HepG2 (cell line): ENCODE data around the gene FAF1. TPM values are rescaled to one million over a fixed set of nuclear protein-coding genes. Genes with fewer than 3 reads are reported as not detected.

Experiments
- ATRX ChIP-seq: sonication (generic); formaldehyde crosslinking; IDR thresholded peaks from 2 replicates; pipeline ENCODE4 v1.4.0; 2020; ENCODE audit warnings: missing genetic modification reagents, borderline replicate concordance
- BCL6 ChIP-seq: IDR thresholded peaks from 2 replicates; pipeline ENCODE4 v1.6.1; 2016; ENCODE audit warnings: missing genetic modification reagents, missing compliant biosample characterization
- CENPX ChIP-seq: sonication (generic); formaldehyde crosslinking; IDR thresholded peaks from 2 replicates; pipeline ENCODE4 v1.9.0; 2021; ENCODE audit warnings: mild to moderate bottlenecking, missing genetic modification reagents, moderate library complexity
- FOSL1 ChIP-seq: sonication (generic); formaldehyde crosslinking; IDR thresholded peaks from 2 replicates; pipeline ENCODE4 v1.9.0; 2021; ENCODE audit warnings: missing genetic modification reagents, borderline replicate concordance
- GFI1 ChIP-seq: sonication (generic); formaldehyde crosslinking; IDR thresholded peaks from 2 replicates; pipeline ENCODE4 v1.5.0; 2020; ENCODE audit warnings: missing genetic modification reagents, mild to moderate bottlenecking, borderline replicate concordance
- MIER3 ChIP-seq: IDR thresholded peaks from 2 replicates; pipeline ENCODE4 v1.6.1; 2016; ENCODE audit warnings: missing compliant biosample characterization, borderline replicate concordance
- PHF5A ChIP-seq: IDR thresholded peaks from one replicate; pipeline ENCODE4 v1.6.1; 2018; ENCODE audit warnings: low read depth, missing genetic modification reagents; ENCODE audit not compliant: unreplicated experiment
- SIX4 ChIP-seq: sonication (generic); formaldehyde crosslinking; IDR thresholded peaks from 2 replicates; pipeline ENCODE4 v1.4.0; 2020; ENCODE audit warnings: missing genetic modification reagents
- SOX13 ChIP-seq, 3 experiments: fragments of 450-650 bp in 1 of 3; sonication (generic) in 1 of 3; formaldehyde crosslinking in 1 of 3; IDR thresholded peaks in 2 of 3; conservative IDR thresholded peaks in 1 of 3; 2 replicates each; pipeline versions ENCODE4 v1.5.0 to v1.6.1; 2016 to 2020; ENCODE audit warnings: antibody characterized with exemption in 1 of 3, mild to moderate bottlenecking in 1 of 3, missing compliant biosample characterization in 1 of 3, missing genetic modification reagents in 1 of 3, moderate library complexity in 1 of 3
- SP2 ChIP-seq: sonication (generic); formaldehyde crosslinking; IDR thresholded peaks from 2 replicates; pipeline ENCODE4 v1.5.1; 2020; ENCODE audit warnings: mild to moderate bottlenecking, missing genetic modification reagents
- SRSF9 ChIP-seq: fragments of 200-400 bp; formaldehyde crosslinking; IDR thresholded peaks from 2 replicates; pipeline ENCODE4 v1.6.1; 2018; ENCODE audit warnings: borderline replicate concordance, mild to moderate bottlenecking, low read depth, low read length; ENCODE audit not compliant: insufficient read depth, poor library complexity, severe bottlenecking
- ZKSCAN5 ChIP-seq: sonication (generic); formaldehyde crosslinking; IDR thresholded peaks from 2 replicates; pipeline ENCODE4 v1.5.1; 2020; ENCODE audit warnings: mild to moderate bottlenecking, missing genetic modification reagents
- ZNF160 ChIP-seq: sonication (generic); formaldehyde crosslinking; IDR thresholded peaks from 2 replicates; pipeline ENCODE4 v1.8.0; 2022; ENCODE audit warnings: mild to moderate bottlenecking, inconsistent platforms, missing genetic modification reagents
- ZNF235 ChIP-seq: sonication (generic); formaldehyde crosslinking; IDR thresholded peaks from 2 replicates; pipeline ENCODE4 v1.8.1; 2023; ENCODE audit warnings: mild to moderate bottlenecking, missing genetic modification reagents, borderline replicate concordance
- ZNF296 ChIP-seq: sonication (generic); formaldehyde crosslinking; conservative IDR thresholded peaks from 2 replicates; pipeline ENCODE4 v1.5.0; 2020; ENCODE audit warnings: mild to moderate bottlenecking, missing genetic modification reagents
- ZNF354B ChIP-seq: sonication (generic); formaldehyde crosslinking; IDR thresholded peaks from 2 replicates; pipeline ENCODE4 v1.8.0; 2022; ENCODE audit warnings: mild to moderate bottlenecking, missing genetic modification reagents
- ZNF607 ChIP-seq: sonication (generic); formaldehyde crosslinking; IDR thresholded peaks from 2 replicates; pipeline ENCODE4 v1.5.1; 2020; ENCODE audit warnings: missing genetic modification reagents, mild to moderate bottlenecking, borderline replicate concordance
- ZNF644 ChIP-seq: IDR thresholded peaks from 2 replicates; pipeline ENCODE4 v1.6.1; 2016; ENCODE audit warnings: low read depth
- ZNF678 ChIP-seq: sonication (generic); formaldehyde crosslinking; IDR thresholded peaks from 2 replicates; pipeline ENCODE4 v1.4.0; 2020; ENCODE audit warnings: mild to moderate bottlenecking, missing genetic modification reagents
- ZNF777 ChIP-seq: sonication (generic); formaldehyde crosslinking; IDR thresholded peaks from 2 replicates; pipeline ENCODE4 v1.4.0; 2020; ENCODE audit warnings: missing genetic modification reagents
- ZSCAN20 ChIP-seq: sonication (generic); formaldehyde crosslinking; IDR thresholded peaks from 2 replicates; pipeline ENCODE4 v1.4.0; 2020; ENCODE audit warnings: missing genetic modification reagents, mild to moderate bottlenecking, borderline replicate concordance
- polyA plus RNA-seq, 8 experiments: library from polyadenylated mRNA; depleted of rRNA in 3 of 8; stranded (reverse) in 7 of 8; unstranded in 1 of 8; fragments of >200 nt; fragmentation: Illumina TruSeq in 4 of 8; extraction: Trizol in 4 of 8; gene quantifications; 2 replicates each; pipeline versions ENCODE4 v1.2.1 to v1.2.3, GENCODE V29; 2011 to 2016; ENCODE audit warnings: low read depth in 4 of 8, missing spikeins in 1 of 8, mixed read lengths in 1 of 8; ENCODE audit not compliant: insufficient read depth in 1 of 8
- total RNA-seq, 5 experiments: library from RNA; depleted of rRNA; stranded (reverse); fragments of >200 nt; fragmentation: Illumina TruSeq; extraction: Trizol; gene quantifications; 2 replicates each; pipeline ENCODE4 v1.2.3, GENCODE V29; 2016; ENCODE audit warnings: low read depth in 1 of 5
- TF ChIP-seq, protein P1 (sequence below): sonication (generic); formaldehyde crosslinking; IDR thresholded peaks from 2 replicates; pipeline ENCODE4 v1.5.0; 2020; ENCODE audit warnings: mild to moderate bottlenecking, missing genetic modification reagents, borderline replicate concordance
- TF ChIP-seq, protein P2 (sequence below): sonication (generic); formaldehyde crosslinking; IDR thresholded peaks from 2 replicates; pipeline ENCODE4 v1.4.0; 2020; ENCODE audit warnings: missing genetic modification reagents
- TF ChIP-seq, protein P3 (sequence below): IDR thresholded peaks from 2 replicates; pipeline ENCODE4 v1.6.1; 2012; ENCODE audit warnings: inconsistent platforms
- TF ChIP-seq, protein P4 (sequence below): sonication (generic); formaldehyde crosslinking; IDR thresholded peaks from 2 replicates; pipeline ENCODE4 v1.4.0; 2020; ENCODE audit warnings: missing genetic modification reagents

Gene FAF1
- total and polyA plus RNA-seq, 2 of the 13 experiments (the other 11 are each of a cell fraction or from before 2014, with no cell fraction given) = 19.4 to 63.3 TPM

DNA sequence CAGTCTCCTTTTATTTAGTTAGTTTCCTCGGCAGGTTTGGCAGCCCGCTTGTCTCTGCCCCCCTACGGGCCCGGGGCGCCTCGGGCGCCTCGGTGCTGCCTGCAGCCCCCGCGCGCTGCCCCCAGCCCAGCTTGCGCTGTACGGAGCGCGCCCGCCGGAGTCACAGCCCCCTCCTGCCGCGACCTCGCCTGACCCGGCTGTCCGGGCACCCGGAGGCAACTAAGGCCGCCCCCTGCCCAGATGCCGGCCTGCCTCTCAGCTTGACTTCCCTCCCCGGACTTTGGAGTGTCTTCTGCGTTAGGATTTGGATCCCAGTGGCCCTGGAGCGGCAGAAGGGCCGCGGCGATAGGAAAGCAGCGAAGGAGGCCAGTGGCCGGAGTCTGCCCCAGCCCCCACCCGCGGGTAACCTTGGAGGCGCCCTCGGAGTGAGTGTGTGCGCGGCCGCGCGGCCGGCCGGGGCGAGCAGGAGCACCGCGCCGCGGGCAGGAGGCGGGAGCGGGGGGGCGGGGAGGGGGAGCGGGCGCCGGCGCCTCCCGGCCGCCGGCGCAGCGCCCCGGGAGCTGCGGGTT is 17.6 kb upstream of the FAF1 start (continued):
- TF ChIP-seq, protein P1, sequence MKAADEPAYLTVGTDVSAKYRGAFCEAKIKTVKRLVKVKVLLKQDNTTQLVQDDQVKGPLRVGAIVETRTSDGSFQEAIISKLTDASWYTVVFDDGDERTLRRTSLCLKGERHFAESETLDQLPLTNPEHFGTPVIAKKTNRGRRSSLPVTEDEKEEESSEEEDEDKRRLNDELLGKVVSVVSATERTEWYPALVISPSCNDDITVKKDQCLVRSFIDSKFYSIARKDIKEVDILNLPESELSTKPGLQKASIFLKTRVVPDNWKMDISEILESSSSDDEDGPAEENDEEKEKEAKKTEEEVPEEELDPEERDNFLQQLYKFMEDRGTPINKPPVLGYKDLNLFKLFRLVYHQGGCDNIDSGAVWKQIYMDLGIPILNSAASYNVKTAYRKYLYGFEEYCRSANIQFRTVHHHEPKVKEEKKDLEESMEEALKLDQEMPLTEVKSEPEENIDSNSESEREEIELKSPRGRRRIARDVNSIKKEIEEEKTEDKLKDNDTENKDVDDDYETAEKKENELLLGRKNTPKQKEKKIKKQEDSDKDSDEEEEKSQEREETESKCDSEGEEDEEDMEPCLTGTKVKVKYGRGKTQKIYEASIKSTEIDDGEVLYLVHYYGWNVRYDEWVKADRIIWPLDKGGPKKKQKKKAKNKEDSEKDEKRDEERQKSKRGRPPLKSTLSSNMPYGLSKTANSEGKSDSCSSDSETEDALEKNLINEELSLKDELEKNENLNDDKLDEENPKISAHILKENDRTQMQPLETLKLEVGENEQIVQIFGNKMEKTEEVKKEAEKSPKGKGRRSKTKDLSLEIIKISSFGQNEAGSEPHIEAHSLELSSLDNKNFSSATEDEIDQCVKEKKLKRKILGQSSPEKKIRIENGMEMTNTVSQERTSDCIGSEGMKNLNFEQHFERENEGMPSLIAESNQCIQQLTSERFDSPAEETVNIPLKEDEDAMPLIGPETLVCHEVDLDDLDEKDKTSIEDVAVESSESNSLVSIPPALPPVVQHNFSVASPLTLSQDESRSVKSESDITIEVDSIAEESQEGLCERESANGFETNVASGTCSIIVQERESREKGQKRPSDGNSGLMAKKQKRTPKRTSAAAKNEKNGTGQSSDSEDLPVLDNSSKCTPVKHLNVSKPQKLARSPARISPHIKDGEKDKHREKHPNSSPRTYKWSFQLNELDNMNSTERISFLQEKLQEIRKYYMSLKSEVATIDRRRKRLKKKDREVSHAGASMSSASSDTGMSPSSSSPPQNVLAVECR (CRISPR knock-in tag) = peak; percentile 64
- no peak; the same call in 1 of the 2 replicates for TF ChIP-seq BCL6 (CRISPR knock-in tag)
- no peak for TF ChIP-seq ZNF296 (CRISPR knock-in tag)
- no peak for TF ChIP-seq ZKSCAN5 (CRISPR knock-in tag)
- TF ChIP-seq ATRX = no peak
- TF ChIP-seq SIX4 (CRISPR knock-in tag) = no peak
- TF ChIP-seq SP2 (CRISPR knock-in tag) = no peak
- TF ChIP-seq SRSF9 = no peak
- TF ChIP-seq, protein P2, sequence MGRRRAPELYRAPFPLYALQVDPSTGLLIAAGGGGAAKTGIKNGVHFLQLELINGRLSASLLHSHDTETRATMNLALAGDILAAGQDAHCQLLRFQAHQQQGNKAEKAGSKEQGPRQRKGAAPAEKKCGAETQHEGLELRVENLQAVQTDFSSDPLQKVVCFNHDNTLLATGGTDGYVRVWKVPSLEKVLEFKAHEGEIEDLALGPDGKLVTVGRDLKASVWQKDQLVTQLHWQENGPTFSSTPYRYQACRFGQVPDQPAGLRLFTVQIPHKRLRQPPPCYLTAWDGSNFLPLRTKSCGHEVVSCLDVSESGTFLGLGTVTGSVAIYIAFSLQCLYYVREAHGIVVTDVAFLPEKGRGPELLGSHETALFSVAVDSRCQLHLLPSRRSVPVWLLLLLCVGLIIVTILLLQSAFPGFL (CRISPR knock-in tag) = no peak
- no peak for TF ChIP-seq SOX13 (IDR thresholded peaks at IDR 0.05)
- no peak for TF ChIP-seq SOX13 (CRISPR knock-in tag; conservative IDR thresholded peaks at IDR 0.05 in 1 of 2, IDR thresholded peaks at IDR 0.05 in 1 of 2)
- no peak for TF ChIP-seq PHF5A (CRISPR knock-in tag)
- TF ChIP-seq ZNF160 (CRISPR knock-in tag) = 0 out of 2 replicates have a peak, but pooled peaks have one; percentile 3
- TF ChIP-seq ZNF607 (CRISPR knock-in tag) = no peak; the same call in 1 of the 2 replicates
- no peak for TF ChIP-seq MIER3 (CRISPR knock-in tag)
- TF ChIP-seq CENPX = no peak
- no peak for TF ChIP-seq ZNF678
- no peak for TF ChIP-seq ZNF644 (CRISPR knock-in tag)
- TF ChIP-seq ZSCAN20 (CRISPR knock-in tag) = 0 out of 2 replicates have a peak, but pooled peaks have one; percentile 34
- TF ChIP-seq GFI1 = no peak; the same call in 1 of the 2 replicates
- TF ChIP-seq, protein P3, sequence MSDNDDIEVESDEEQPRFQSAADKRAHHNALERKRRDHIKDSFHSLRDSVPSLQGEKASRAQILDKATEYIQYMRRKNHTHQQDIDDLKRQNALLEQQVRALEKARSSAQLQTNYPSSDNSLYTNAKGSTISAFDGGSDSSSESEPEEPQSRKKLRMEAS = 0 out of 2 replicates have a peak, but pooled peaks have one; percentile 25
- peak; percentile 86 for TF ChIP-seq ZNF777 (CRISPR knock-in tag)
- TF ChIP-seq, protein P4, sequence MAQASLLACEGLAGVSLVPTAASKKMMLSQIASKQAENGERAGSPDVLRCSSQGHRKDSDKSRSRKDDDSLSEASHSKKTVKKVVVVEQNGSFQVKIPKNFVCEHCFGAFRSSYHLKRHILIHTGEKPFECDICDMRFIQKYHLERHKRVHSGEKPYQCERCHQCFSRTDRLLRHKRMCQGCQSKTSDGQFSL (CRISPR knock-in tag) = no peak; the same call in 1 of the 2 replicates
- TF ChIP-seq ZNF354B (CRISPR knock-in tag) = no peak
- TF ChIP-seq ZNF235 (CRISPR knock-in tag) = no peak
- no peak for TF ChIP-seq FOSL1
